Karpas-422 (cell line): ENCODE results near the gene HACD2. TPM values are rescaled to one million over a fixed set of nuclear protein-coding genes. Genes with fewer than 3 reads are reported as not detected.

ENCODE experiments used
- DNase-seq: peaks from one replicate; pipeline ENCODE4 v3.0.0-alpha.2; 2015
- H2AFZ ChIP-seq: fragments of 200-600 bp; sonication (generic); 2 replicates; pipeline ENCODE4 v1.6.1; 2014; ENCODE audit warnings: antibody characterized with exemption, low read length, mixed read lengths
- H3K27ac ChIP-seq: fragments of 200-600 bp; sonication (generic); 2 replicates; pipeline ENCODE4 v1.5.1; 2014; ENCODE audit warnings: mild to moderate bottlenecking, low read length, moderate library complexity
- H3K27me3 ChIP-seq: fragments of 200-600 bp; sonication (generic); 2 replicates; pipeline ENCODE4 v1.6.1; 2014; ENCODE audit warnings: low read length, mixed read lengths
- H3K36me3 ChIP-seq: fragments of 200-600 bp; sonication (generic); 2 replicates; pipeline ENCODE4 v1.6.1; 2014; ENCODE audit warnings: low read length, mixed read lengths; ENCODE audit not compliant: insufficient read depth
- H3K4me1 ChIP-seq: fragments of 200-600 bp; sonication (generic); 2 replicates; pipeline ENCODE4 v1.6.1; 2014; ENCODE audit warnings: mild to moderate bottlenecking, low read length, mixed read lengths
- H3K4me2 ChIP-seq: fragments of 200-600 bp; sonication (generic); 2 replicates; pipeline ENCODE4 v1.6.1; 2014; ENCODE audit warnings: low read length, low read depth, mild to moderate bottlenecking; ENCODE audit not compliant: poor library complexity, severe bottlenecking
- H3K4me3 ChIP-seq: fragments of 200-600 bp; sonication (generic); 2 replicates; pipeline ENCODE4 v1.5.1; 2014; ENCODE audit warnings: mild to moderate bottlenecking, antibody characterized with exemption, low read length, mixed read lengths
- H3K79me2 ChIP-seq: fragments of 200-600 bp; sonication (generic); 2 replicates; pipeline ENCODE4 v1.6.1; 2014; ENCODE audit warnings: mild to moderate bottlenecking, low read length, mixed read lengths
- H3K9ac ChIP-seq: fragments of 200-600 bp; sonication (generic); 2 replicates; pipeline ENCODE4 v1.6.0; 2014; ENCODE audit warnings: low read length
- H3K9me2 ChIP-seq: fragments of 200-600 bp; sonication (generic), shearing (Covaris generic); replicated peaks from 2 replicates; pipeline ENCODE4 v1.6.0; 2014; ENCODE audit warnings: mild to moderate bottlenecking, low read length, moderate library complexity; ENCODE audit not compliant: insufficient read depth
- H3K9me3 ChIP-seq: fragments of 300-700, 200-600 bp; sonication (generic); 2 replicates; pipeline ENCODE4 v1.6.1; 2014; ENCODE audit warnings: low read length, mixed read lengths
- H4K20me1 ChIP-seq: fragments of 200-600 bp; sonication (generic); 2 replicates; pipeline ENCODE4 v1.6.1; 2014; ENCODE audit warnings: mild to moderate bottlenecking, antibody characterized with exemption, low read length, low read depth; ENCODE audit not compliant: insufficient read depth
- total RNA-seq: library from RNA; depleted of rRNA; stranded (reverse); fragments of >200 nt; shearing (Covaris generic); gene quantifications from 2 replicates; pipeline ENCODE4 v1.2.3, GENCODE V29; 2014; ENCODE audit warnings: low replicate concordance

Gene HACD2
- total RNA-seq, 1 experiment from 2014 or later = 75.7 TPM

DNA sequence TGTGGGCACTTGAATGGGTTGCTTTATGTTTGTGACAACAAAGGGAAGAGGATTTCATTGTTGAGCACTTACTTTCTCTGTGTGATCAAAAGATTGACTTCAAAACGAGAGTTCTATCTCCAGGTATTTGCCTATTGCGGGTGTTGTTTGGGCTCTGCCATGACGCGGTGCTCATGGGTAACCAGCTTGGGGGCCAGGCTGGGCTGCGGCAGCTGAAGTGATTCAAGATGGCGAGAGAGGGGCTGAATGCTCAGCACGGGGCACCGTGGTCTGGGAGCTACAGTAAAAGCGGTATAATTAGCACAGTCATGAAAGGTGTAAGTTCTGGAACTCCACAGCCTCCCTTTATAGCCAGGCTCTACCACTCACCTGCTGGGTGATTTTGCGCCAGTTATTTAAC, 105.0 kb downstream of the HACD2 start:
- no peaks in the 10 kb centered on the region for H3K36me3 ChIP-seq
- no peaks in the 10 kb centered on the region for H3K27me3 ChIP-seq
- DNase-seq = no peak
- no peak overlapping the region for H2AFZ ChIP-seq
- H3K4me3 ChIP-seq = no peak overlapping the region
- no peaks in the 10 kb centered on the region for H3K9me3 ChIP-seq
- no peak overlapping the region for H3K27ac ChIP-seq
- H3K4me2 ChIP-seq = peak overlapping the region; percentile 20
- no peak overlapping the region for H3K9ac ChIP-seq
- H4K20me1 ChIP-seq = no peaks in the 10 kb centered on the region
- no peaks in the 10 kb centered on the region for H3K79me2 ChIP-seq
- peaks cover 27% of the 10 kb centered on the region for H3K4me1 ChIP-seq
- H3K9me2 ChIP-seq = no peaks in the 10 kb centered on the region

DNA sequence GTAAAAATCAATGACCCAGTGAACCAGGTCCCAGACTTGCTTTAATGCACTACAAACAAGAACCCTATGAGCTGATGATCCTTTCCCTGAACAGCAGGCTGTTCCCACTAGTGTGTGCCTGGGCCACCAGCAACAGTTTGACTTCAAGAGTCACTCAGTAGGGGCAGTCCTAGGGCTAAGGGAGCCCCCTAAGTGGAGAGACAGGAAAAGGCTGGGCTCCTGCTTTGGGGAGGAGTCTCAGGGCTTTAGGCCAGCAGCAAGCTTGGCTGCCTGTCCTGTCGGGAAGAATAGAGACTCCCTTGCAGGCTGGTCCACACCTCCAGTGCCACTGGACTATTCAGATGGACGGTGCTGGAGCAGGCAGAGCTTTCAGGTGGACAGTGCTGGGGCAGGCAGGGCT, 106.5 kb downstream of the HACD2 start:
- no peak for DNase-seq
- Histone ChIP-seq H3K4me1 (peaks cover 27% of the 10 kb centered on the region), H3K79me2 (no peaks in the 10 kb centered on the region), H4K20me1 (no peaks in the 10 kb centered on the region), H3K4me3 (no peak overlapping the region), H3K9me2 (no peaks in the 10 kb centered on the region), H2AFZ (no peak overlapping the region), H3K27me3 (no peaks in the 10 kb centered on the region), H3K9me3 (no peaks in the 10 kb centered on the region), H3K36me3 (no peaks in the 10 kb centered on the region), H3K9ac (no peak overlapping the region), H3K4me2 (no peak overlapping the region), H3K27ac (no peak overlapping the region)

DNA sequence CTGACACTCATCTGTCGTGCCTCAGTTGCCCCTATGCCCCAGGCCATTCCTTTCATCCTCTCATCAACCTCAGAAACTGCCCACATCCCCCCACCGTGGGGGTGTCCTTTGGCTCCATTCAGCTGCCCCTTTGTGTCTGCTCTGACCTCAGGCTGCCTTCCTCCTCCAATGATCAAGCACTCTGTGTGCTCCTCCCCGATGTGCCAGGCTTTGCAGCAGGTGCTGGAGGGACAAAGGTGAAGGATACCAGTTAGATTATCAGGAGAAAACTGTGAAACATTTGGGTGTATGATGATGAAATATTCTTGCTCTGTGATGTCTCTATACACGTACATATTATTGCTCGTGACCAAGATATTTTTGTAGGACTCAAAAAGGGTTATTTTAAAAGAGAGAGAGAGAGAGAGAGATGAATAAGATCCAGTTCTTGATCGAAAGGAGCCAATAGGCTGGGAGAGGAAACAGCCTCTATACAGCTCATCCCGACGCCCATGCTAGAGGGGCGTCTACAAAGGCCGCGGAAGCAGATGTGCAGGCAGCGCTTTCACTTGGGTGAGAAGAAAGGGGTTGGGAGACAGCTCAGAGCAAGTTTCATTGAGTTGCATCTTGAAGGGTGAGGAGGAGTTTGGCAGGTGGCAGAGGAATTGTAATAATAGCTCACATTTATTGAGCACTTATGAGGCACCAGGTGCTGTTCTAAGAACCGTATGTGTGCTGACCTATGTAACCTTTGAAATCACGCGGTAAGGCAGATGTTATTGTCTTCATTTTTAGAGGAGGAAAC, 107.7 kb downstream of the HACD2 start:
- Histone ChIP-seq H3K79me2 (no peaks in the 10 kb centered on the region), H3K4me1 (peaks cover 27% of the 10 kb centered on the region), H4K20me1 (no peaks in the 10 kb centered on the region), H2AFZ (no peak overlapping the region), H3K4me3 (no peak overlapping the region), H3K27ac (no peak overlapping the region), H3K9me3 (no peaks in the 10 kb centered on the region), H3K27me3 (no peaks in the 10 kb centered on the region), H3K9me2 (no peaks in the 10 kb centered on the region), H3K36me3 (no peaks in the 10 kb centered on the region), H3K9ac (no peak overlapping the region), H3K4me2 (no peak overlapping the region)
- no peak for DNase-seq

DNA sequence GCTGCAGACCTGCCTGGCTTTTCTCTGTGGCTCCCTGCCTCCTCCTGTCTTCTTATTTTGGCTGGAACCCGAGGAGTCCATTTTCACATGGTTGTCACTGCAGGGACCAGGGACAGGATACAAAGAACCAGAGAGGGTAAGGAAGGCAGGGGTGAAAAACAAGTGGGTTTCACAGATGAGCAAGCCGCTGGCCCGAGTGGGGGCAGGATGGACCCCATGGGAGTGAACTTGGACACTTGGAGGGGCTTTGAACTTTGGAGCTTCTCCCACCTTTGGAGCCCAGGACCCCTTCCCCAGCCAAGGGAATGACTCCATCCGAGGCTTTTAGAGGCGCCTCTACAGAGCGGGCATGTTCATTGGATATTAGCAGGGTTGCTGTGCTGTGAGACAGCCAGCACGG, 109.1 kb downstream of the HACD2 start:
- H3K4me2 ChIP-seq = no peak overlapping the region
- no peaks in the 10 kb centered on the region for H3K79me2 ChIP-seq
- H3K36me3 ChIP-seq = no peaks in the 10 kb centered on the region
- DNase-seq = no peak
- H3K9me2 ChIP-seq = no peaks in the 10 kb centered on the region
- no peak overlapping the region for H3K27ac ChIP-seq
- H4K20me1 ChIP-seq = no peaks in the 10 kb centered on the region
- H3K4me1 ChIP-seq = peaks cover 17% of the 10 kb centered on the region
- no peak overlapping the region for H2AFZ ChIP-seq
- no peak overlapping the region for H3K9ac ChIP-seq
- H3K27me3 ChIP-seq = no peaks in the 10 kb centered on the region
- no peaks in the 10 kb centered on the region for H3K9me3 ChIP-seq
- no peak overlapping the region for H3K4me3 ChIP-seq

DNA sequence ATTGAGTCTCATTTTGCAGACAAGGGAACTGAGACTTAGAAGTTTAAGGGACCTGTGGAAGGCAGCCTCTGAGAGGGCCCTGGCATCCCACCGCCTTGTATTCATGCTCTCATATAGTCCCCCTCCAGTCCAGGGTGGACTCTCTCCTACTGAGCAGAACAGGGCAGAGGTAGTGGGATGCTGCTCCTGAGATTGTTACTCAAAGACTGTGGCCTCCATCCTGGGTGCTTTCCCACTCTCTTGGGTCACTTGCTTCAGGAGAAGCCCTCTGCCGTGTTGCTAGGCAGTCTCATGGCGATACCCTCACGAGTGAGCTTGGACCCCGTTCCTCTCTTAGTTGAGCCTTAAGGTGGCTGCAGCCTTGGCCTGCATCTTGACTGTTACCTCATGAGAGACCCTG, 113.7 kb downstream of the HACD2 start:
- H3K4me3 ChIP-seq = no peak overlapping the region
- no peak overlapping the region for H3K4me2 ChIP-seq
- no peak overlapping the region for H2AFZ ChIP-seq
- H3K79me2 ChIP-seq = no peaks in the 10 kb centered on the region
- no peaks in the 10 kb centered on the region for H3K9me2 ChIP-seq
- DNase-seq = no peak
- H3K27ac ChIP-seq = no peak overlapping the region
- H3K9me3 ChIP-seq = no peaks in the 10 kb centered on the region
- H3K27me3 ChIP-seq = no peaks in the 10 kb centered on the region
- no peaks in the 10 kb centered on the region for H3K4me1 ChIP-seq
- H4K20me1 ChIP-seq = no peaks in the 10 kb centered on the region
- no peak overlapping the region for H3K9ac ChIP-seq
- H3K36me3 ChIP-seq = no peaks in the 10 kb centered on the region

DNA sequence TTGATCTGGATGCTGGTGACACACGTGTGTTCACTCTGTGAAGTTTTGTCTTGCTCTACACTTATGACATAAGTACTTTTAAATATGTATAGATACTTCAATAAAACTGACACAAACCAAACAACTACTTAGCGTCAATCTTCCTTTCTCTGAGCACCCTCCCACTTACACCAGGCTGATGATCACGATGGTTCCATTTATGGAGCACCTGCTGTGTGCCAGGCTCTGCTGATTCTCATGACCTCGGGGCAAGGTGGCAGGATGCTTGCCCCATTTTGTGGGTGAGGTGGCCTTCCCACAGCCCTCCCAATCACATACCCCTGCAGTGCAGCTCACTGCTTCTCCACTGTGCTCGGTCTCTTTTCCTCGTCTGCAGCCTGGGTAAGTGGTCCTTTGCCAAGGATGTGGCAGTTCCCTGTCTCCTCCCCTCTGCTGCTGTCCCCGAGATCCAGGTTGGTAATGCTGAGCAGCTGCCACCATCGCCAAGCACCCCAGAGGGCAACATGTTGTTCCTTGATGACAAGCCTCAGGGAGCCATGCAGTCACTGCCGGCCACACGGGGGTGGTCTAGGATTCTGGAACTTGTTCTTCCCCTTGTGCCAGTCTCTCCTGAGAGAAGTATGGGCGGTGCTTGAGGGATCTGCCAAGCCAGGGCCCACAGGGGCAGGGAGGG, 115.4 kb downstream of the HACD2 start:
- Histone ChIP-seq H3K9me2 (no peaks in the 10 kb centered on the region), H2AFZ (no peak overlapping the region), H3K79me2 (no peaks in the 10 kb centered on the region), H3K9ac (no peak overlapping the region), H4K20me1 (no peaks in the 10 kb centered on the region), H3K4me3 (no peak overlapping the region), H3K27ac (no peak overlapping the region), H3K4me1 (no peaks in the 10 kb centered on the region), H3K36me3 (no peaks in the 10 kb centered on the region), H3K27me3 (no peaks in the 10 kb centered on the region), H3K4me2 (no peak overlapping the region), H3K9me3 (no peaks in the 10 kb centered on the region)
- no peak for DNase-seq

DNA sequence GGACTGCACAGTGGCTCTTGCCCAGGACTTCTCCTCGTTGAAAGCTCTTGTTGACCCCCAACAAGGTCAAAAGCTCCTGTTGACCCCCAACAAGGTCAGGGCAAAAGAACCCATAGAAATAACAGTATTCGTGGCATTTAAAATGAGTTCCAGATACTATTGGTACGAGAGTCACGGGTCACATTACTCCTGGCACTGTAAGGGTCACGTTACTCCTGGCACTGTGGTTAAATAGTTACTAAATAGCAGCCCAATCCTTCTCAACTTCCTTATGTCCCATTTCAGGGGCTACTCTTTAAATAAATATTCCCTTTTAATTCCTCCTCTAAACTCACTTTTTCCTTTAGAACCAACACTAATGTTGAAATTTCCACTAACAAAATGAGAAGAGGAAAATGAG, 117.8 kb downstream of the HACD2 start:
- H3K9me2 ChIP-seq = no peaks in the 10 kb centered on the region
- no peaks in the 10 kb centered on the region for H3K27me3 ChIP-seq
- H3K9ac ChIP-seq = no peak overlapping the region
- H3K79me2 ChIP-seq = no peaks in the 10 kb centered on the region
- H3K27ac ChIP-seq = no peak overlapping the region
- no peaks in the 10 kb centered on the region for H3K9me3 ChIP-seq
- no peak overlapping the region for H2AFZ ChIP-seq
- H3K4me1 ChIP-seq = no peaks in the 10 kb centered on the region
- H3K36me3 ChIP-seq = no peaks in the 10 kb centered on the region
- no peaks in the 10 kb centered on the region for H4K20me1 ChIP-seq
- H3K4me3 ChIP-seq = no peak overlapping the region
- H3K4me2 ChIP-seq = no peak overlapping the region
- no peak for DNase-seq

DNA sequence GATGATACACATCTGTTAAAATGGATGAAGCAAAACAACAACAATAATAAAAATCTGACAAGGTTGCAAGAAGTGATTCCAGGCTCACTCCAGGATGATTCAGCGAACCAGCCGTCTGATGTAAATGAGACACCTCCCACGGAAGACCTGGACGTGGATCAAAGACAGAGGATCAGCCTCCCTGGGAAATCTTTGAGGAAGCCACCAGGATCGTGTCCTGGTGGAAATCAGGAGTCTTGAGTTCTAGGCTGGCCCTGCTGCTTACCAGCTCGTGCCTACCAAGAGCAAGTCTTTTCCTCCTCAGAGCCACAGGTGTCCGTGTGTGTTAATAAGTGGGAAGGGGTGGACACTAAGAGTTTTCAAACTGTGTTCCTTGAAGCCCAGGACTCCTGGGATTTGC, 120.6 kb downstream of the HACD2 start:
- no peak overlapping the region for H3K9ac ChIP-seq
- no peaks in the 10 kb centered on the region for H3K27me3 ChIP-seq
- H3K27ac ChIP-seq = no peak overlapping the region
- no peaks in the 10 kb centered on the region for H3K36me3 ChIP-seq
- H3K4me1 ChIP-seq = no peaks in the 10 kb centered on the region
- no peaks in the 10 kb centered on the region for H3K9me2 ChIP-seq
- no peak overlapping the region for H3K4me3 ChIP-seq
- H3K79me2 ChIP-seq = no peaks in the 10 kb centered on the region
- H3K4me2 ChIP-seq = no peak overlapping the region
- H3K9me3 ChIP-seq = no peaks in the 10 kb centered on the region
- DNase-seq = no peak
- no peaks in the 10 kb centered on the region for H4K20me1 ChIP-seq
- H2AFZ ChIP-seq = no peak overlapping the region
